ENCODE results near the gene VIM.
"Not testable (repeated sequence)": the region's sequence is repeated elsewhere in the genome, so short reads cannot be mapped to it uniquely, and the experiment has no call there.

VIM gene

GRCh38 chr10:17233286-17233991, 5.4 kb downstream of the VIM start:
- no peak for FAIRE-seq

- FAIRE-seq = no peak
Observed at GRCh38 chr10:17234431-17234945, 6.4 kb downstream of the VIM start.

GRCh38 chr10:17235136-17235535, 7.1 kb downstream of the VIM start:
- FAIRE-seq = no peak

GRCh38 chr10:17236468-17237148, 8.6 kb downstream of the VIM start:
- no peak for FAIRE-seq

- no peak for FAIRE-seq
Observed at GRCh38 chr10:17237149-17237527, 9.1 kb downstream of the VIM start.

GRCh38 chr10:17237915-17238444, 9.9 kb downstream of the VIM start:
- no peak for FAIRE-seq

- FAIRE-seq = no peak
Observed at GRCh38 chr10:17238445-17239291, 10.6 kb downstream of the VIM start.

- no peak for FAIRE-seq
Observed at GRCh38 chr10:17239345-17240085, 11.5 kb downstream of the VIM start.

GRCh38 chr10:17240096-17240495, 12.1 kb downstream of the VIM start:
- no peak for FAIRE-seq

- no peak for FAIRE-seq
Observed at GRCh38 chr10:17240616-17241015, 12.6 kb downstream of the VIM start.

- no peak for FAIRE-seq
Observed at GRCh38 chr10:17241611-17242333, 13.7 kb downstream of the VIM start.

- FAIRE-seq = no peak
Observed at GRCh38 chr10:17244700-17245365, 16.8 kb downstream of the VIM start.

GRCh38 chr10:17247210-17247609, 19.2 kb downstream of the VIM start:
- FAIRE-seq = no peak

GRCh38 chr10:17248964-17249363, 20.9 kb downstream of the VIM start:
- no peak for FAIRE-seq

GRCh38 chr10:17249820-17250219, 21.8 kb downstream of the VIM start:
- FAIRE-seq = no peak

GRCh38 chr10:17250736-17251135, 22.7 kb downstream of the VIM start:
- no peak for FAIRE-seq

- not testable (repeated sequence) for FAIRE-seq
Observed at GRCh38 chr10:17254543-17255050, 26.6 kb downstream of the VIM start.

- FAIRE-seq = no peak
Observed at GRCh38 chr10:17255512-17255911, 27.5 kb downstream of the VIM start.

GRCh38 chr10:17256051-17256450, 28.0 kb downstream of the VIM start:
- FAIRE-seq = no peak

- peak; percentile 53 for FAIRE-seq
Observed at GRCh38 chr10:17256627-17257026, 28.6 kb downstream of the VIM start.
